HuH-7 (cell line): Measurements from ENCODE around the gene ERBB4.

Experiments used
- DNase-seq: peaks from one replicate; pipeline ENCODE4 v3.0.0; 2011; ENCODE audit warnings: low spot score

The ERBB4 gene

GRCh38 chr2:212428681-212429478 lies 109.7 kb downstream of the ERBB4 start:
- no peak for DNase-seq

- DNase-seq = no peak
Measured at GRCh38 chr2:212427638-212428037, 111.0 kb downstream of the ERBB4 start.

GRCh38 chr2:212426637-212427412 lies 111.8 kb downstream of the ERBB4 start:
- no peak for DNase-seq

- no peak for DNase-seq
Measured at GRCh38 chr2:212424082-212424481, 114.5 kb downstream of the ERBB4 start.

- no peak for DNase-seq
Measured at GRCh38 chr2:212423089-212423488, 115.5 kb downstream of the ERBB4 start.

GRCh38 chr2:212421556-212422334 lies 116.9 kb downstream of the ERBB4 start:
- DNase-seq = no peak

GRCh38 chr2:212416086-212416485 lies 122.5 kb downstream of the ERBB4 start:
- DNase-seq = no peak

GRCh38 chr2:212414767-212415211 lies 123.8 kb downstream of the ERBB4 start:
- DNase-seq = no peak

GRCh38 chr2:212409560-212409959 lies 129.0 kb downstream of the ERBB4 start:
- no peak for DNase-seq

GRCh38 chr2:212408524-212408923 lies 130.1 kb downstream of the ERBB4 start:
- no peak for DNase-seq

GRCh38 chr2:212406716-212407115 lies 131.9 kb downstream of the ERBB4 start:
- DNase-seq = no peak

GRCh38 chr2:212402316-212402715 lies 136.3 kb downstream of the ERBB4 start:
- no peak for DNase-seq

GRCh38 chr2:212398316-212398715 lies 140.3 kb downstream of the ERBB4 start:
- DNase-seq = no peak

- no peak for DNase-seq
Measured at GRCh38 chr2:212392544-212392943, 146.1 kb downstream of the ERBB4 start.

GRCh38 chr2:212392043-212392442 lies 146.6 kb downstream of the ERBB4 start:
- no peak for DNase-seq

- DNase-seq = no peak
Measured at GRCh38 chr2:212387146-212387545, 151.5 kb downstream of the ERBB4 start.

- no peak for DNase-seq
Measured at GRCh38 chr2:212385241-212385640, 153.4 kb downstream of the ERBB4 start.

GRCh38 chr2:212384027-212384426 lies 154.6 kb downstream of the ERBB4 start:
- DNase-seq = no peak

GRCh38 chr2:212381428-212382102 lies 157.0 kb downstream of the ERBB4 start:
- DNase-seq = no peak

GRCh38 chr2:212379103-212379502 lies 159.5 kb downstream of the ERBB4 start:
- no peak for DNase-seq

GRCh38 chr2:212367431-212367830 lies 171.2 kb downstream of the ERBB4 start:
- DNase-seq = no peak
